ENCODE measurements around the gene ZBTB40.

ZBTB40 gene

DNA sequence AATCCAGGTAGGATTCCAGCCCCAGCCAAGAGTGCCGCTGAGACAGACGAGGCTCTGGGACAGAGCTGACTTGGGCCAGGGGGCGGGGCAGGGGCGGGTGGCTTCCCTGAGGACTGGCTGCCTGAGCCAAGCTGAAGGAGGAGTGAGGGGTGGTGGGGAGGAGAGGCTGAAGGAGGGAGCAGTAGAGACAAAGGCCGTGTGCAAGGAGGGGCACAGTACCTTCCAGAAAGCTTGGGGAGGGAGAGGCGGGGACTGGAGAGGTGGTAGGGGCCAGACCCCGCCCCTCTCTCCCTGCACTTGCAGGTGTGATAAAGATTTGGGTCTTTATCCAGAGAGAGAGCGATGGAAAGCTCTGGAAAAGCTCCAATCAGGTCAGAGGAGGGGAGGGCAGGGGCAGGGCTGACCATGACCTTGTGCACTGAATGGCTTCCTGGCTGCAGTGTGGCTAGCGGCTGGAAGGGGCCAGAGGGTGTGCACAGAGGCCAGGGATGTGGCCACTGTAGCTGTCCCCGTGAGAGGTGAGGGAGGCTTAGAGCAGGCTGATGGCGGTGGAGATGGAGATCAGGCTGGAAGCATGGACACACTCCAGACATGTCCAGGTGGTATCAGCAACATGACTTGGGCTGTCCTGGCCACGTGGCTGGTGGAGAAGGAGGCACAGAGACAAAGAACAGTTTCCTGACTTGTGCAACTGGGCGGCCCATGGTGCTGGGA, 104.9 kb downstream of the ZBTB40 start:
- DNase-seq (ENCODE audit: low read depth) = no peak

DNA sequence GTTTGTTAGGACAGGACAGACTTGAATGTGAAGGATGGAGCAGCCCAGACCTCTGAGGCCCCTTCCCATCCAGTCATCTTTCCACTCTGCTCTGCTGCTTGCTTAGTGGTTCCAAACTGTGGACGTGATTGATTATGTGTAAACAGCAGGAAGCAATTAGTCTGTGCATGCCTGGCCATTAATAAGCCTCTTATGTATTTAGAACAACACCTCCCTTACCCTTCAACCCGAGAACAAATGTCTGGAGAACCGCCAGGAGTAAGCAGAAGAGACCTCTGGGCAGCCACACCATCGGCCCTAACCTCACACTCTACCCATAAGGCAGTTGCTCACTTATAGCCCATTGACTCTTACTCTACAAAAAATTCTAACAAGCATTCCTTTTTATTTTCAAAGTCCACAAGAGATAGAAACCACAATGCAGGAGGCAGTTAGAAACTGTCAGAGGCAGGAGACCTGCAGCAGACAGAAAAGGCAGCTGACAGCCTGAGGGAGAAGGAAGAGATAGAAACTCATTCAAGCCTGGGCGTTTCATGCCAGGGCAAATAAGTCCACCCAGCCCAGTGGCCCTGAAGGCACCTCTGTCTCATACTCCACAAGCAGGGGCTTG, 105.8 kb downstream of the ZBTB40 start:
- DNase-seq (ENCODE audit: low read depth) = no peak

DNA sequence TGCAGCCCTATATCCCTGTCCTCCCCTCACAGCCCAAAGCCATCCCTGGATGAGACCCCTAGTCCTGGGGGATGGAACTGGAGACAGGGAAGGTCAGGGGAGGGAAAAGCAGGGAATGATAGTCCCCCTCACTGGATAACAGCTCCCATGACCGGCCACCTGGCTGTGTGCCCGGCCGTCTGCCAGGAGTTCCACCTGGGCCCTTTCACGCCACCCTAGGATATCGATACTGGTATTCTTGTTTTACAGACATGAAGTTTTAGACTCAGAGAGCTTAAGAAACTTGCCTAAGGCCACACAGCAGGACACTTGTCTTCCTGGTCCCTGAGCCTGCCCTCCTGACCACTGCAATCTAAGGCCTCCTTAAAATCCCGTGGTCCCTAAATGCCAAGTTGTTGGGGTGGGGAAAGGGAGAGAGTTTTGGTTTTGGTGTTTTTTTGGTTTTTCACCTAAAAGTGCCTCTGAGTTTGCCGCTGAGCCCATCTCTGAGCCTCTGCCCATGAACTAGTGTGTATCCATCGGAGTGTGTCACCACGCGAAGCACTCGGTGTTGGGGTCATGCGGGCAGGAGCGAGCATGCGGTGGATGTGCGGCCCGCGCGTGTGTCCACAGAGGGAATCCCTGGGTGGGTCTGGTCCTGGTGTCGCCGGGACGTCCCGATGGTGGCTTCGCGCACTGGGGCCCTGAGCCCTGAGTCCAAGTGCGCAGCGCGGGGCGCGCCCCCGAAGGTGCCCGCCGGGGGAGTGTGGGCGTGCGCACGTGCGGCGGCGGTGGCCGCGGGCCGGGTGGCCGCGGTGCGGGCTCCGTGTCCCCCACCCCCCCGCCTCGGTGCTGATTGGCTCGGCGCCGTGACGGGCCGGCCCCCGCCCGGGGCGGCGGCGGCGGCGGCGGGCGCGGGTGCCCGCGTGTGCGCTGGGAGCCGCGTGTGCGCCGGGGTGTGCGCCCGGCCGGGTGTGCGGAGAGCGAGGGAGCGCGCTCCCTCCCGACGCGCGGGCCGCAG, 111.2 kb downstream of the ZBTB40 start, which contains the start of gene EPHA8:
Gene EPHA8, plus strand, starts transcription at position 906 of the 1,000 bp plus-strand sequence. CDS start 147 bp downstream, outside the sequence.
- DNase-seq (ENCODE audit: low read depth) = no peak

DNA sequence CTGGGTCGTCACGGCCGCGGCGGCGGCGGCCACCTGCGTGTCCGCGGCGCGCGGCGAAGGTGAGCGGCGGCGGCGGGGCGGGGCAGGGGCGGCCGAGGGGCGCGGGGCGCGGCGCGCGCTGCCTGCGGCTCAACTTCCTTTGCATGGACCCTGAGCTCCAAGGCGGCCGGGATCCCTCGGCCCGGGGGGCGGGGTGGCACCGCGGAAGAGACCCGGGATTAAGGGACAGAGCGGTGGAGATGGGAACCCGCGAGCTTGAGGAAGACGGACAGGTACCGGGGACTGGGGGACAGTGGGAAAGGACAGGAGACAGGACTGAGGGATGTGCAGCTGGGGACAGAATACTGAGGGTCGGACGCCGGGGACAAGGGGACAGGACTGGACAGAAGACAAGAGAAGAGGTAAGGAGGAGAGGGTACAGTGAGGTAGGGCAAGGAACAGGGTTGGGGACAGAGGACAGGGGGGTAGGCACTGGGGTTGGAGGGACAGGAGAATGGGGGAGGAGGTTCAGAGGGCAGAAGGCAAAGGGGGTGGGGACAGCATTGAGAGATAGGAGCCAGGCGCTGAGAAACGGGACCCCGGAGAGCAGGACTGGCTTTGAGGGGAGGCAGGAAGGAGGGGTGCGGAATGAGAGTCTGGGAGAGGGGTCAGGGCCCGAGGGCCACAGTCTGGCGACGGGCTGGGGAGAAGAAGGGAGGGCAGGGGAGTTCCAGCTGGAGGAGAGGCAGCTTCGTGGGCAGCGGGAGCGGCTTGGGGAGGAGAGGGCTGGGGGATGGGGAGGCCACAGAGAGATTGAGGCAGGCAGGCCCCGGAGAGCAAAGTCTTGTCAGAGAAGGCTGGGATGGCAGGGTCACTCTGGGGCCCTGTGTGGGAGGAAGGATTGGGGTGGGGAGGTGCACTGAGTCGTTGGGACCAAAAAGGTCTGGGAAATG, 112.3 kb downstream of the ZBTB40 start:
- no peak for DNase-seq (ENCODE audit: low read depth)

DNA sequence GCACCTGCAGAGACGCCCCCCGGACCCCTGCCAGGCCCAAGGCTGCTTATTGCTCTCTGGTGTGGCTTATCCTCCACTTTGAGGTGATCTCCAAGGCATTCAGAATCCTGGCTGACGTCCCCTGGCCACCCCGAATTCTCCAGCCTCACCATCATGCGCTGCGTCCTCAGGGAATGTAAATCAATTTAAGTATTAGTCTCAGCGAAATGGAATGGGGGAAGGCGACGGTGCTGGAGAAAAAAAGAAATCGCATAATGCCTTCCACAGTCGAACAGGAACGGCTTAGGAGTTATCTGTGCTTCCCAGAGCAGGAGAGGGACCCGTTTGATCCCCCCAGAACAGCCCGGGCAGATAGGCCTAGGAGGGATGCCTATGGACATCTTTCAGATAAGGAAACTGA, 114.5 kb downstream of the ZBTB40 start:
- no peak for DNase-seq (ENCODE audit: low read depth)

DNA sequence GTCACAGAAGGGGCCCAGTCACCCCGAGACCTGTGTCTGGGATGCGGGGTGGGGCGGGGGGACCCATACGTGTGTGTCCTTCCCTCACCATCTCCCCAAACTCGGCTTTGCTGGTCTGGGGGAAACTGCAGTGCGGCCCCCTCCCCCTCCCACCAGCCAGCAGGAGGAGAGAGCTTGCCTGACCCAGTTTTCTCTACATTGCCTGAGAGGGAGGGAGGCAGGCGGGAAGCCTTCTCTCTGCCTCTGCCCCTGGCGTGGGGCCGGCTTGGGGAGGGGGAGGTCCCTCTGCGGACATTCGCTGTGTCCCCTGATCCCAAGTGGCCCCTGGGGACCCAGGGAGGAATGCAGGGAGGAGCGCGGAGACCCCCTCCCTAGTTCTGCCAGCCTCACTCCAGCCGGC, 115.5 kb downstream of the ZBTB40 start:
- no peak for DNase-seq (ENCODE audit: low read depth)

DNA sequence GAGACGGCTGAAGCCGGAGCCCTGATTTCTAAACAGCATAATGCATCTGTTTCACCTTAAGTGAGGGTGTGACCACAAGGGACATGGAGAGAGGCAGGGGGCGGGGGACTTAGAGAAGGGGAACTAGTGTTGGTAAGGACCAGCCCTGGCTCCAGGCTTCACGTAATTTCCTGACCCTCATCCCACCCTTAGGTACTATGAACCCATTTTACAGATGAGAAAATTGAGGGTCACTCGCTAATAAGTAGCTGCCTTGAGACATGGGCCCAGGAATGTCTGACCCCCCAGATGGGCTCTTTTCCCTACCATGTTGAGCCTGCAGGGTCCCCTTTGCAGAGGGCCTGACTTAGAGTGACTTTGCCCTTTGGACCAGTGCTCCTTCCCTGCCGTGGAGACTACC, 116.3 kb downstream of the ZBTB40 start:
- DNase-seq (ENCODE audit: low read depth) = no peak

DNA sequence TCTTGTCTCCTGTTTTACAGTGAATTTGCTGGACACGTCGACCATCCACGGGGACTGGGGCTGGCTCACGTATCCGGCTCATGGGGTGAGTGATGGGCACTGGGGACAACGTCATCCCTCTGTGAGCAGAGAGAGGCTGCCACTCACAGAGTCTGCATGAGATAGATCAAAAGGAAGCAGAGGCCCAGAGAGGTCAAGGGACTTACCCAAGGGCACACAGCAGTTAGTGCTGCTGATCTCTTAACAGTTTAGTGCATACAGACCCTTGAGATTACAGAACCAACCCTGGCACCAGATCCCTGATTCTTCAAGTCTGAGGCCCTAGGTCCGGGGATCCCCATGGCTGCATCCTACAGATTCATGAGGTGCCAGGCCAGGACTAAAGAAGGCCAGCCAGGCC, 117.6 kb downstream of the ZBTB40 start:
- no peak for DNase-seq (ENCODE audit: low read depth)

DNA sequence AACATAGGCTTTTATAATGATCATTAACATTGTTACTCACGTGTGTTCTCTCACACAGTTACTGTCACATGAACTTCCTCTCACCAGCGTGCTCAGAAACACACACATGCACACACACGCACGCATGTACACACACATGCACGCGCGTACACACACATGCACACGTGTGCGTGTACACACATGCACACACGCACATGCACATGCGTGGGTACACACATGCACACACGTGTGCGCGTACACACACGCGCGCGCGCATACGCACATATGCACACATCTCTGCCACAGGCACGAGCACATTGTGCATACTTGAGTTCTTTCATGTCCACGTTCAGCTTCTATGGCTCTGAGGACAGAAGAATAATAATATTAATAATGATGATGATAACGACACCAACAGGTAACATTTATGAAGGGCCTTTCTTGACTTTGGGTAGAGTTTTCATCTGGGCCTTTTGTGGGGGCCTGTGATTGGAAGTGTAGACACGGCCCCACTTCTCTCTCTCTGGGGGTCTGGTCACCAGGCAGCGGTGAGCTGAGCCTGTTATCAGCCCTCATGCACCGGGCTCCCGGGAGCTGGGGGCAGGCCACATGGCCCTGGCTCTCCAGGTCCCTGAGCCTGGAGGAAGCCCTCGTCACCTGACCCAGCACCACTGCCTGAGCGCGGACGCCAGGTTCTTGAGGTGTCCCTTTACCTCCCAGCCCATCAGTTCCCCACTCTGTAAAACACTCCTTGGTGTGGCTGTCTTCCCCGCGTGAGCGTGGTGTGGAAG, 118.7 kb downstream of the ZBTB40 start:
- DNase-seq (ENCODE audit: low read depth) = no peak

DNA sequence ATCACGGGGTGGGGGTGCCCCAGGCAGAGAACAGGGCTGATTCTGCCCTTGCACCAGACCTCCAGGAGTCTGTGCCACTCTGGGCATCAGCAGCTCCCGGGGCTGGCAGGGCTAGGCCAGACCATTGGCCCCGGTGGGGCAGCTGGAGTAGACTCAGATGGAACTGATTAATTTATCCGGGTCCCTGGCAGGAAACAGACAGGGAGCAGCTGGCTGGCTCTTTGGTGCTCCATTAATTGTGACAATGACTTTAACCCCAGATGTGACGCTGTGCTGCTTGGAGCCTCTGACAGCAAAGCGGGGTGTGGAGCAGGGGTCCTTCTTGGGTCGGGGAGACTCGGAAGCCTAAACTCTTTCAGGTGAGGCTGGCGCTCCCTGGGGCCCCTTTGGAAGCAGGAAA, 121.2 kb downstream of the ZBTB40 start:
- no peak for DNase-seq (ENCODE audit: low read depth)

DNA sequence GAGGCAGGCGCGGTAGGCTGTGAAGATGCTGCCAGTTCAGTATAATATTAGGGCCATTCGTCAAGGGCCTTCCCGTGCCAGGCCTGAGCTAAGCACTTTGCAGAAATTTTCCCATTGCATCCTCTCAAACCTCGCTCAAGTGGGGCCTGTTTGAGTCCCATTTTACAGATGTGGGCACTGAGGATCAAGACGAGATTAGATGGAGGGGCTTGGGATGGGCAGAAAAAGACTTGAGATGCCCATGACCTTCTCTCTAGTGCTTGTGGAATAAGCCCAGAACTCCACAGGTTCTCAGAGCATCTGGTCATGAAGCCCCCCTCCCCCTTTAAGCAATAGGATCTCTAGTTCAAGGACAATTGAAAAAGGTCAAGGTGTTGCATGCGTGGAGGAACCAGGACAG, 121.6 kb downstream of the ZBTB40 start:
- DNase-seq (ENCODE audit: low read depth) = no peak

DNA sequence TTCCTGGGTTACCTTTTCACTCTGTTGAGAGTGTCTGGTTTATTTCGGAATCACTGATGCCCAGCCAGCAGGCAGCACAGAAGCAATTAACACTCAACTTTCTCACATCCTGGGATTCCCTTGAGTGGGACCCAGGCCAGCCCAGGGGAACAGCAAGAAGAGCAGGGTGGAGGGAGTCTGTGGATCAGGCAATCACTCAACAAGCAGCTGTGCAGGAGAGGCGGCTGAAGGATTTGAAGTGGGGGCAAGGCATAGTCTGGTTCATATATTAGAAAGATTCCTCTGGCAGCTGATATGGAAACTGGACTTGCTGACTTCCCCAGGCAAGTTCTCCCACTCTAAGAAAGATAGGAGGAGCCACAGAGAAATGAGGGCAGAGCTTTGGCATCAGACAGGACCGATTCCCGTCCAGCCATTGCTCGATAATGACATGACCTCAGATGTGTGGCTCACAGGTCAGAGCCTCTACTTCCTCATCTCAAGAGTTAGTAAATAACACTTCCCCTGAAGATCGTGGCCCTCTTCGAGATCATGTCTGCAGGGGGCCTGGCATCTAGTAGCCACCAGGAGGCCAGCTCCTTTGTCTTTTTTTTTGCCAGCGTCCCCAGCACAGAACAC, 124.0 kb downstream of the ZBTB40 start:
- no peak for DNase-seq (ENCODE audit: low read depth)

DNA sequence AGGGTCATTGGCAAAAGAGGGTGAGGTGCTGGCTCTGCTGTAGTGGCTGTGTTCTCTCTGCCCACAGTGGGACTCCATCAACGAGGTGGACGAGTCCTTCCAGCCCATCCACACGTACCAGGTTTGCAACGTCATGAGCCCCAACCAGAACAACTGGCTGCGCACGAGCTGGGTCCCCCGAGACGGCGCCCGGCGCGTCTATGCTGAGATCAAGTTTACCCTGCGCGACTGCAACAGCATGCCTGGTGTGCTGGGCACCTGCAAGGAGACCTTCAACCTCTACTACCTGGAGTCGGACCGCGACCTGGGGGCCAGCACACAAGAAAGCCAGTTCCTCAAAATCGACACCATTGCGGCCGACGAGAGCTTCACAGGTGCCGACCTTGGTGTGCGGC, 124.5 kb downstream of the ZBTB40 start:
- DNase-seq (ENCODE audit: low read depth) = no peak

DNA sequence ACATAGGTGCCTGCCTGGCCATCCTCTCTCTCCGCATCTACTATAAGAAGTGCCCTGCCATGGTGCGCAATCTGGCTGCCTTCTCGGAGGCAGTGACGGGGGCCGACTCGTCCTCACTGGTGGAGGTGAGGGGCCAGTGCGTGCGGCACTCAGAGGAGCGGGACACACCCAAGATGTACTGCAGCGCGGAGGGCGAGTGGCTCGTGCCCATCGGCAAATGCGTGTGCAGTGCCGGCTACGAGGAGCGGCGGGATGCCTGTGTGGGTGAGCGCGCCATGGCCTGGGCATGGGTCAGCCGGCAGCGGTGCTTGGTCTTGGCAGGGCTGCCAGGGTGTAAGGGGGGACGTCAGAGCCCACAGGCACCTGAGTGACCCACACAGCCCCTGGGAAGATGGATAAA, 125.0 kb downstream of the ZBTB40 start:
- no peak for DNase-seq (ENCODE audit: low read depth)

DNA sequence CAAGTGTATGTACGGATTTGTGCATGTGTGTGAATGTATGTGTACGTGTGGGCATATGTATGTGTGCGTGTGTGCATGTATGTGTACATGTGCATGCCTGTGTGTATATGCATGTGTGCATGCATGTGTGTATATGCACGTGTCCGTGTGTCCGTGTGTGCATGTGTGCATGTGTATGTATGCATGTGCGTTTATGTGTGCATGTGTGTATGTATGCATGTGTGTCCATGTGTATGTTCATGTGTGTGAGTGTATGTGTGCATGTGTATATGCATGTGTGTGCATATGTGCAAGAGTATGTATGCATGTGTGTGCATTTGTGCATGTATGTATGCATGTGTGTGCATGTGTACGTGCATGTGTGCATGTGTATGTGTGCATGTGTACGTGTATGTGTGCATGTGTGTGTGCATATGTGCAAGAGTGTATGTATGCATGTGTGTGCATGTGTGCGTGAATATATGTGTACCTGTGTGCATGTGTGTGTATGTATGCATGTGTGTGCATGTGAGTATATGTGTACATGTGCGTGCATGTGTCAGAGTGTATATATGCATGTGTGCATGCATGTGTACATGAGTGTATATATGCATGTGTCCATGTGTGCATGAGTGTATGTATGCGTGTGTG, 127.2 kb downstream of the ZBTB40 start:
- no peak for DNase-seq (ENCODE audit: low read depth)

DNA sequence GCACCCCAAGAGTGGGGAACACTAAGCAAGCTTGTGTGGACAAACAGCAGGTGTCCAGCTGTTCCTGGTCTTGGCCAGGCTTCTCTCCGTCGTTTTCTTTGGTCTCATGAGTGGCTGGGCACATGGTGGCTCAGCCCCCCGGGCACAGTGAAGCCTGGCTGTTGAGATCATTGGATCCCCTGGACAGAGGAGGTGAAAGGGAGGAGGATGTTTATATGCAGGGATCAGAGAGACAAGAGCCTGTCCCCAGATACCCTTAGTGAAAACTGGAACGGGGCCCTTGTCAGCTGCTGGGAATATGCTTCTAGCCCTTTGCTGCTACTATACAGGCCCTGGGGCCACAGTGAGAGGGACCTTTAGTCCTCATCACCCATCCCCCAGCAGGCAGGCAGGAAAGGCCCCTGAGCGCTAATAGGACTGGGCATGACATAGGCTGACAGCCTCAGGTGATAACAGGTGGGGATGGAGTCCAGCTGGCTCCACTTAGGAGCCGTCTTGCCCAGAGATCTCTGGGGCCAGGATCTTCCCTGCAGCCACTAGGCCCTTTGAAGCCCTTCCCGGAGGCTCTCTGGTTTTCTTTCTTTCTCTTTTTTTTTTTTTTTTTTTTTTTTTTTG, 128.0 kb downstream of the ZBTB40 start:
- no peak for DNase-seq (ENCODE audit: low read depth)

Measured in iris pigment epithelial cell (primary cell).